GM13977 (cell line): ENCODE data around the gene SMOC1.

Experiments
- DNase-seq: peaks from one replicate; pipeline ENCODE4 v3.0.0; 2012; ENCODE audit warnings: low spot score
- CTCF ChIP-seq: IDR thresholded peaks from 2 replicates; pipeline ENCODE4 v1.5.1; 2012; ENCODE audit warnings: mild to moderate bottlenecking, control low read depth; ENCODE audit not compliant: insufficient read depth; ENCODE audit errors: extremely low read depth, missing control alignments
- in situ Hi-C: fragments of 300-500 bp; cut with MboI; formaldehyde crosslinking; loops from one replicate; pipeline ENCODE4 v1.12.0; 2022; ENCODE audit warnings: low sequenced_read_pairs, low pct_unique_long_range_greater_than_20kb, mixed read lengths, inconsistent platforms; ENCODE audit not compliant: unreplicated experiment

SMOC1 gene

GRCh38 chr14:70080076-70080475 is 200.9 kb downstream of the SMOC1 start:
- no peak for TF ChIP-seq CTCF
- in situ Hi-C loops = no loop called here
- no peak for DNase-seq
